LNCaP clone FGC (cell line): ENCODE results near the gene EFNA5.

Source experiments
- DNase-seq: peaks from one replicate; pipeline ENCODE4 v3.0.0-alpha.2; 2011; ENCODE audit warnings: low read depth
- H3K4me3 ChIP-seq: 2 replicates; pipeline ENCODE4 v1.5.1; 2011; ENCODE audit warnings: mild to moderate bottlenecking, low read depth, low read length, control low read depth
- CTCF ChIP-seq: IDR thresholded peaks from 2 replicates; pipeline ENCODE4 v1.5.1; 2012; ENCODE audit warnings: mild to moderate bottlenecking; ENCODE audit not compliant: control insufficient read depth, insufficient read depth; ENCODE audit errors: extremely low read depth

Gene EFNA5

GRCh38 chr5:107469064-107469463, 201.7 kb downstream of the EFNA5 start:
- DNase-seq, result no peak
- H3K4me3 ChIP-seq, result no peak overlapping the region
- no peak for TF ChIP-seq CTCF

- no peak overlapping the region for H3K4me3 ChIP-seq
- no peak for DNase-seq
- no peak for TF ChIP-seq CTCF
These were observed 202.5 kb downstream of the EFNA5 start for GRCh38 chr5:107468276-107468675.

GRCh38 chr5:107467137-107467932, 203.4 kb downstream of the EFNA5 start:
- DNase-seq, result peak; percentile 73
- H3K4me3 ChIP-seq, result no peak overlapping the region
- TF ChIP-seq CTCF, result no peak

GRCh38 chr5:107466233-107466769, 204.4 kb downstream of the EFNA5 start:
- DNase-seq, result no peak
- no peak overlapping the region for H3K4me3 ChIP-seq
- TF ChIP-seq CTCF, result no peak

- H3K4me3 ChIP-seq, result no peak overlapping the region
- no peak for DNase-seq
- TF ChIP-seq CTCF, result no peak
These were observed 205.9 kb downstream of the EFNA5 start for GRCh38 chr5:107464876-107465275.

GRCh38 chr5:107464416-107464815, 206.3 kb downstream of the EFNA5 start:
- no peak for TF ChIP-seq CTCF
- no peak for DNase-seq
- H3K4me3 ChIP-seq, result no peak overlapping the region
